Hematopoietic multipotent progenitor cell treated with erythropoietin and hydrocortisone succinate and interleukin-3 and kit ligand, for 15 days (in vitro differentiated cells): Measurements from ENCODE around the gene TBCCD1.
"Not testable (repeated sequence)": the region's sequence is repeated elsewhere in the genome, so short reads cannot be mapped to it uniquely, and the experiment has no call there.

Experiments used
- DNase-seq: peaks from one replicate; pipeline ENCODE4 v3.0.0-alpha.2; 2015; ENCODE audit warnings: low spot score

TBCCD1 gene

DNA sequence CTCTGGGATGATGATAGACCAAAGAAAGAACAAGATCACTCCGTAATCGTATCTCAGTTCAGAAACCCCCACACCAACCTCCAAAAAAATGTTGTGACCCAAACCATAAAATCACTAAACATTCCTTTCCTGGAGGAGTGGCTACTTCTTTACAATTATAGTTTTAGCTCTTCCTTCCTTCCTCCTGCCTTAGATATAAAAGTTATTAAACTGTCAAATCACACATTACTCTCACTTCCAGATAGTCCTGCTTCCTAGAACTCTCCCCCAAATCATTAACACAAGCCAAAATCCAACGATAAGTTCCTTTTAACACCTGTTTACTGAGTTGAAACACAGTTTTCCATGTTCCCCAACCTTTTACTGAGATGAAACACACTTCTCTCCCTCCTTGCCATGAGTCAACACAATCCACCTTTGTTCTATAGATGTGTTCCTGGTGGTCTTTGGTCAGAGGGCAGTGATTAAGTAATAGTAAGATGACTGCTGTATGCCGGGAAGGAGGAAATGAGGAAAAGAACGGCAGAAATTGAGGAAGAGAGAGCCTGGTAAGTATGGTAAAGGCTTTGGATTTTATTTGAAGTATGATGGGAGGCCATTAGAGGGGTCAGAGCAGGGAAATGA is 14.6 kb downstream of the TBCCD1 start:
- DNase-seq, result no peak

GRCh38 chr3:186551387-186551786 is 15.8 kb downstream of the TBCCD1 start:
- no peak for DNase-seq

DNA sequence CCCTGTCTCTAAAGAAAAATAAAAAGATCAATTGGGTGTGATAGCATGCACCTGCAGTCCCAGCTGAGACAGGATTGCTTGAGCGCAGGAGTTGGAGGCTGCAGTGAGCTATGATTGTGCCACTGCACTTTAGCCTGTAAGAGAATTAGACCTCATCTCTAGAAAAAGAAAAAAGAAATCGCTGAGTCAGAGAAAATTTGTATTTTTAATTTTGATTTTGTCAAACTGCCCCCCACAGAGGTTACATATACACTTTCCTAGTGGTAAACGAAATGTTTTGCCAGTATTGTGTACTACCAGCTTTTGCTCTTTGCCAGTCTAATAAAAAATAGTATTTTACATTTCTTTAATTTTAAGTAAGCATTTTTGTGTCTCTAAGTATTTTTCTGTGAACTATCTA is 17.6 kb downstream of the TBCCD1 start:
- DNase-seq, result no peak

DNA sequence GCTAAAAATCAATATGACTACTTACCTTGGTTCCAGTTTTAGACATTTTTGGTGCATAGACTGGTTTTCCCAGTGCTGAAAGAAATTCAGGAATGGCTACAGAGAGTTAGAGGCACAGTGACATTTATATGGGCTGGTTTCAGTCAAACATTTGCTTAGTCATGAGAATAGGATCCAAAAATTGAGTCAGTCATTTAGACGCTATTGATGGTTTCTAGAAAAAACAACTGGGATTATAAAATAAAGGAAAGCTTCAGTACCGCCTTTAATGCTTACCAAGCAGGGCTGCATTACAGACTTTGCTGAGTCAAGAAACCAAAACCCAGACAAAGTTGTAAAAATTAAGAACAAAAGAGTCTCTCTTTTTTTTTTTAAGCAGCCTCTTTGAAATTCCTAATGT is 22.9 kb downstream of the TBCCD1 start, which contains the start of gene CRYGS:
CRYGS (minus strand) TSS at position 100 of the 400 bp plus-strand sequence; CDS start at position 46, 54 bp downstream.
- DNase-seq, result no peak

DNA sequence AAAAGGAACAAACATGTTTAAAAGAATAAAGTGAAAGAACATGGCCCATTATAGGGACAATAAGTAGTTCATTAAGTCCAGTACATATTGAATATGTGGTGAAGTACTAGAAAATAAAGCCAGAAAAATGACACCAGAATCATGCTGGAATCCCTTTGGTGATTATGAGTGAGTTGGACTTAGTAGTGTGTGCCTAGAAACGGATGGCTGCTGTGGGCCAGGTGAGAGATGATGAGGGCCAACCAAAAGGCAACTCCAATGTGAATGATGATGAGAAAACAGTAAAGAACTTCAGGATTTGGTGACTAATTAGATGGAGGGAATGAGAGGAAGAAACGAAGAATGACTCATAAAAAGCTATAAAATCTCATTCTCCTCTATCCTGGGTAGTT is 26.3 kb downstream of the TBCCD1 start:
- DNase-seq, result no peak

DNA sequence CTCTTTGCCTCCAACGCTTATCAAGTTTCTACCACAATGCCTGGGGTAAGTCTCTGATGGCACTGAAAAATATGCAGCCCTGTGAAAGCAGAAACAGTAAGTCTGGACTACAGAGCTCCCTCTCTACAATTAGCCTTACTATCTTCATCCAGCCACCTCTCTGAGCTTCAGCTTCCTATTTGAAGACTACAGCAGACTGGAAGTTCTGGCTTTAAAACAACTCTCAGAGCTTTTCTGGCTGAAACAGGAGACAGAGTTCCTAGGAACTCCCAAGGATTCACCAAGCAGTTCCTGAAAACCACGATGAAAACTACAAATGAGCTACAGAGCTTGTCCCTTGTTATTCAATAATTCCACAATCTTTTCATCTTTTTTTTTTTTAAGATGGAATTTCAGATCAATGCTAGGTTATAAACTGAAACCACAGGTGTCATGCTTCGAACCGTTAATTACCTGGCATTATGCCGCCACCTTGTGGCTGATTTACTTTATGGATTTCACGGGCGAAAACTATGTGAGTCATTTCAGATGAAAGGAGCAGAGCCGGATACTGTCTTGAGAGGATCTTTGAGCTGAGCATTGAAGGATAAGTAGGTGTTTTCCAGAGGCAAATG is 26.8 kb downstream of the TBCCD1 start:
- peak; percentile 84 for DNase-seq

DNA sequence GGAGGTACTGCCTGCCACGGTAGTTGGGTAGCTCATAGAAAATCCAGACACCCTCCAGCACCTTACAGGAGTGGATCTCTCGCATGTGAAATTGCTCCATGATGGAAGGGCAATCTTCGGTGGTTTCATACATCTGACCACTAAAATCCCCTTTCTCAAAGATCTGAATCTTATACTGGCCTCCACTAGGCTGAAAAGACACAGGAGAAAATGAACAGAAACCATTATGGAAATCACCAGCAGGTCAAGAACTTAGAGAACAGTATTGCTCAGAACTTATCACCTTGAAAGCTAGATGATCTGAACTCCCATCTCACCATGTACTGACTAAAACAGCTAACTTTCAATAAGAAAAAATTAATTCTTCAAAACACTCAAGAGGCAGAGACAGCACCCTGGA is 28.4 kb downstream of the TBCCD1 start:
- DNase-seq, result no peak

GRCh38 chr3:186536883-186537844 is 30.0 kb downstream of the TBCCD1 start:
- no peak for DNase-seq

- DNase-seq, result no peak
Measured at GRCh38 chr3:186534113-186534669, 32.9 kb downstream of the TBCCD1 start.

DNA sequence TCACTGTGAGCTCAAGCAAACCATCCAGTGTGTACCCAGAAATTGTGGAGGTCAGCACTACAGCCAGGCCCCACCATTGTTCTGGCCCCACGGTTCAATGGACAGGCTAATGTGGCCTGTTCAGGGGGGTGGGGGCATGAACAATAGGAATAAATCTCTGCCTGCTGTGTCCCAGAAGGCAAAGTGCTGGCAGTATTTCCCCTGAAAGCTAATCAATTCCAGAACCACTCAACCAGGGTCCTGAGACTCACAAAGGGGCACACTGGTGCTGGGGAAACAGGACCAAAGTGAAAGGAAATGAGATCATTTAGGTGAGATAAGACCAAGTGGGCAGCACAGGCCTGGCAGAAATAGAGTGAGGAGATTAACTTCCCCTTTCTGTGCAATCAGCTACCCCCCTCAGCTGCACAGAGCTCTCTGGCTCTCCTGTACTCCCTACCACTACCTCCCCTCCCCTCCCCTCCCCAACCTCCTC is 34.5 kb downstream of the TBCCD1 start:
- DNase-seq, result no peak

DNA sequence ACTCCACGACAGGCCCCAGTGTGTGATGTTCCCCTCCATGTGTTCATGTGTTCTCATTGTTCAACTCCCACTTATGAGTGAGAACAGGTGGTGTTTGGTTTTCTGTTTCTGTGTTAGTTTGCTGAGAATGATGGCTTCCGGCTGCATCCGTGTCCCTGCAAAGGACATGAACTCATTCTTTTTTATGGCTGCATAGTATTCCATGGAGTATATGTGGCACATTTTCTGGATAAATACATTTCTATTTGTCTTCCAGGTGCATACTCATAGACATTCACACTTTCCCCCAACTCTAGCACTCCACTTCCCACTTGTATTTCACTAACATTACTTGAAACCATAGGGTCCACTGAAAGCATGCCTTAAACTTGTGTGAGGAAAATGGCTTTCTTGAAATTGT is 35.4 kb downstream of the TBCCD1 start:
- DNase-seq, result not testable (repeated sequence)

DNA sequence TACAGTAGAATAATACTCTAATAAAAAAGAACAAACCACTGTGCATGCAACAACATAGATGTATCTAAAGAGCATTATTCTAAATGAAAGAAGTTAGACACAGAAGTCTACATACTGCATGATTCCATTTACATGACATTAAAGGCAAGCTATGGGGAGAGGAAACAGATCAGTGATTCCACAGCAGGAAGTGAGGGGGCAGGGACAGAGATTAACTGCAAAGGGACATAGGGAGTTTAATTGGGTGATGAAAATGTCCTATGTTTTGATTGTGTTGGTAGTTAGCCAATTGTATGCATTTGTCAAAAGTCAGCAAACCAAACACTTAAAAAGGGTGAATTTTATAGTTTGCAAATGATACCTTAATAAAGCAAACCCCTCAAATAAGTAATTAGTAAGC is 36.7 kb downstream of the TBCCD1 start:
- DNase-seq, result no peak

DNA sequence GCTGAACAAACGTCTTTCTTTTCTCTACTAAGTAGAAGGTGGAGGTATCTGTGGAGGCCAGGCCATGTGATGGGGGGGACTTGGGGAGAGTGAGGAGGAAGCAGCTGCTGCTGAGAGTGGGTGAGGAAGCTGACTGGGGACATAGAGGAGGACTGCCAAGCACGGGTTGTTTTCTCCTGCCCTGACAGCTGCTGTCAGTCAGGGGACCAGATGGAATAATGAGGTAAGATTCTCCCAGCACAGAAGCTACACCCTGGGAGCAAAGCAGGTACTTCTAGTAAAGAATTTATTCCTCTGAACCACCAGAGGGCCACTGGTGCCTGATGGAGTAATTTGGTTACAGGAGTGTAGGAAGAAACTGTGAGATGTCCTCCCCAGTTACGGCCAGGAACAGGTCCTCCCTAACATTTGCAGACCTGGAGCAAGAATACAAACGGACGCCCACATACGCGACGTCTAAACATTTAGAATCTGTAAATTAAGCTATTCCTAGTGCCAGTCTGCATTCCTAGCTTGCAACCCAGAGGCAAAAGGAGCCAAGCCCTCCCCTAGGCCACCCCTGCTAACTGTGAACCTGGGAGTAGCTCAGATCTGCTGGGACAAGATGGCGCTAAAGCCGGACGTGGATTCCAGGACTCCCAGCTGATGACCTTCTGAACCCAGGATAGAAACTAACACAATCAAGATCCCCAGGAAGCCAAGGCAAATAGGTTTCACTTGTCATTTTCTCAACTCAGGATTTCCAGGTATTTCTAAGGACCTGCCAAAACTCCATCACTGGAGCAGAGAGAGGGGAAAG is 37.7 kb downstream of the TBCCD1 start:
- no peak for DNase-seq

GRCh38 chr3:186526256-186526606 is 40.9 kb downstream of the TBCCD1 start:
- no peak for DNase-seq

- DNase-seq, result no peak
Measured at GRCh38 chr3:186525369-186526255, 41.5 kb downstream of the TBCCD1 start.

- DNase-seq, result no peak
Measured at GRCh38 chr3:186524616-186525015, 42.5 kb downstream of the TBCCD1 start.

GRCh38 chr3:186523434-186523833 is 43.7 kb downstream of the TBCCD1 start:
- no peak for DNase-seq

- DNase-seq, result no peak
Measured at GRCh38 chr3:186523022-186523421, 44.1 kb downstream of the TBCCD1 start.

DNA sequence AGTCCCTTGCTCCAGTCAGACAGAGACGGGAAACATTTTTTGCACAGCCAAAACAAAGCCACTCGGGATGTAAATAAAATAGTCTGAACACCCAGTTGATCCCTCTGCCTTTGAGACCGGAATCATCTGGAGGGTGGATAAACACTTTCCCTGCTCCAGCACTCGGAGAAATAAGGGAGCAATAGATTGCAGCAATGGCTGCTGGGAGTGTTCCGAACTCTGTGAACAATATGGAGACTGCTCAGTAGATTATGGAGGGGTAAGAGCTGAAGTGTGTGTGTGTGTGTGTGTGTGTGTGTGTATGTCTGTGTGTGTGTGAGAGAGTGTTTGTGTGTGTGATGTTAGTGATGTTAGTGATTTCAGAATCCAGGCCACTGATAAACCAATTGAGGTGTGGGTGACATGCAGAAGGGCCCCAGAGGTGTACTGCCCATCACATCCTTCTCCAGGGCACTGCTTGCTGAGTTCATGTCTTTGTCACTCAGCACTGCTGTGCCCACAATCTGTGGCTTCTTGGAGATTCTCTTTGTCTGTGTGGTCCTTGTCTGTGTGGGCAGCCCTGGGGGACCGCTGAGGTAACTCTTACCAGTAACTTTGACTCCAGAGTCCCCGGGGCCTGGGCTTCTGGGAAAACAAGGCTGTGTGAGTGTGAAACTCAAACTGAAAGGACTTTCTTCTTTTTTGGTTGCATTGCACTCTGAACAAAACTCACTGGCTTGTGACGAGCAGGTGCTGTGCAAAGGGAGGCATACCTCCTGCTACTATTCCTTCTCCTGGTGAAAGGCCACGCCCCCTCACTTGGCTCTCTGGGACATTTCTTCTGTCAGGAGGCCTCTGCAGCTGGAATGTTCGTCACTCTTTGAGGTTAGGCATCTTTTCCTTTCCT is 45.9 kb downstream of the TBCCD1 start:
- DNase-seq, result no peak

DNA sequence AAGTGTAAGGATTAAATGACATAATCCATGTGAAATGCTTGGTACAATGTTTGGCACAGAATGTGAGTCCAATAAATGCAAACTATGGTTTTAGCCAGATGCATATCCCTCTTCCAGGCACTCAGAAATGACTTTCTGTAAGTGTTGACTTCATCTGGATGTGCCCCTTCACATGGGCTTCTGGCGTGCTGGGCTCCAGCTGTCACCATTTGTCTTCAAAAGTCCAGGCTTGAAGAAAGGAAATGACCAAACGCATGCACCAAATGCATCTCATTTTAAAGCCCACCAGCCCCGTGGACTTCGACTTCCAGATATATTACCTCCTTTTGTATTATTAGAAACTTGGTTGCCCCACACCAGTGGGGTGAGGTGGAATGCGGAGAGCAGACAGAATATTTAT is 46.7 kb downstream of the TBCCD1 start:
- DNase-seq, result no peak
